ENCODE results near the gene ZPR1.

DNA sequence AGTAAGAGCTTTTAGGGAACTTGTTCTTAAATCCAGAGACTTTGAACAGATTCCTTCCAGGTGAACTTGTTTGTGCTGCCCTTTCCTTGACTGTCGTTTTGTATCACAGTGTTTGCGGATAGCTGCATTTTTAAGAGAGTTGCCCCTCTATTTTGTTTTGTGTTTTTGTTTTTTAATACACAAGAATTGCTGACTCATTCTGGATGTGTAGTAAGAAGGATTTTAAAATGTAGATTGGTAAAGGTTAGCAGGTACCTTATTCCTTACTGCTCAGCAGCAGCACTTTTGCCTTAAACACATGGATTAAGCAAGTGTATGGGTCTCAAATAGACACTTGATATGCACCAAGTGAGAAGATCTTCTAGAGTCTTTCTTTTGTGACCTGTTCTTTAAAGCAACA lies 12.8 kb upstream of the ZPR1 start:
- TF ChIP-seq CTCF (IDR thresholded peaks at IDR 0.05) (no peak), POLR2A (IDR thresholded peaks at IDR 0.05) (no peak)

Measured in thyroid gland (tissue), 4 donors.